HG03521 (cell line): ENCODE data around the gene FUT7.
A peak's percentile ranks its signal among the peaks of the same experiment; 100 is the strongest.

Experiments used
- ATAC-seq: cut with Tn5 transposase; IDR thresholded peaks from one replicate; pipeline ENCODE4 v1.9.1; 2021; ENCODE audit warnings: mild to moderate bottlenecking, moderate library complexity; ENCODE audit not compliant: unreplicated experiment

The FUT7 gene

GRCh38 chr9:137050570-137050969 is 18.7 kb upstream of the FUT7 start:
- no peak for ATAC-seq

DNA sequence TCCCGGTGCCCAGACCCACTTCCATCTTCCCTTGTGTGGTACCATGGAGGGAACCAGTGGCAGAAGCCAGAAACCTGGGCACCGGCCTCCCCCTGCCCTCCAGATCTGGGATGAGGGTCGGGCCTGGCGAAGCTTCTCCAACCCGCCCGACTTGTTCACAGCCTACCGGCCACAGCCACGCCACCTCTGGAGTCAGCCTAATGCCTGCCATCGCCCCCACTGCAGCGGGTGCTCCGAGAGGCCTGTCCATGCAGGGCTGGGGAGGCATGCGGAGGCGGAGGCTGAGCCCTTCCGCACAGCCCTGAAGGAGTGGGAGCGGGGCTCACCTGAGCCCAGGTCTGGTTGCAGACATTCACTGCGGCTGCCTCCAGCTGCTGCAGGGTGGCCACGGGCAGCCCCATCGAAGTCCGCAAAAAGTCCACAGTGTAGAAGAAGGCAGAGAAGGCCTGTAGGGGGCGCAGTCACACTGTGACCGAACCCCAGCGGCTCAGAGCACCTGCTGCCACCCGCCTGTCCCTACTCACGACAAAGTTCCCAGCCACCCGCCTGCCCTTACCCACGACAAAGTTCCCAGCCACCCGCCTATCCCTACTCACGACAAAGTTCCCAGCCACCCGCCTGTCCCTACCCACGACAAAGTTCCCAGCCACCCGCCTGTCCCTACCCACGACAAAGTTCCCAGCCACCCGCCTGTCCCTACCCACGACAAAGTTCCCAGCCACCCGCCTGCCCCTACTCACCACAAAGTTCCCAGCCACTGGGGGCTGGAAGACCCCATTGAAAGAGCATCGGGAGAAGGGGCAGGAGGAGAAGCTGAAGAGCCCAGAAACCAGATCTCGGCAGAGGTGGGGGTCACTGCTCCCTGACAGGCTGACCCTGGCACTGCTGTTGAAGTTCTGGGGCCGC is 17.9 kb upstream of the FUT7 start:
- ATAC-seq, result no peak

GRCh38 chr9:137048655-137049543 is 17.0 kb upstream of the FUT7 start:
- no peak for ATAC-seq

- ATAC-seq, result peak; percentile 55
Observed at GRCh38 chr9:137046088-137046787, 14.3 kb upstream of the FUT7 start, which contains the start of gene NPDC1. Gene NPDC1, minus strand, starts transcription at chr9:137046177. Its CDS starts 188 bp downstream, at chr9:137045989.

- ATAC-seq, result no peak
Observed at GRCh38 chr9:137045294-137046087, 13.6 kb upstream of the FUT7 start.

- no peak for ATAC-seq
Observed at GRCh38 chr9:137044502-137045177, 12.8 kb upstream of the FUT7 start.

GRCh38 chr9:137044037-137044436 is 12.1 kb upstream of the FUT7 start:
- no peak for ATAC-seq

- ATAC-seq, result no peak
Observed at GRCh38 chr9:137042751-137043727, 11.2 kb upstream of the FUT7 start.

- ATAC-seq, result no peak
Observed at GRCh38 chr9:137041124-137041523, 9.2 kb upstream of the FUT7 start.

DNA sequence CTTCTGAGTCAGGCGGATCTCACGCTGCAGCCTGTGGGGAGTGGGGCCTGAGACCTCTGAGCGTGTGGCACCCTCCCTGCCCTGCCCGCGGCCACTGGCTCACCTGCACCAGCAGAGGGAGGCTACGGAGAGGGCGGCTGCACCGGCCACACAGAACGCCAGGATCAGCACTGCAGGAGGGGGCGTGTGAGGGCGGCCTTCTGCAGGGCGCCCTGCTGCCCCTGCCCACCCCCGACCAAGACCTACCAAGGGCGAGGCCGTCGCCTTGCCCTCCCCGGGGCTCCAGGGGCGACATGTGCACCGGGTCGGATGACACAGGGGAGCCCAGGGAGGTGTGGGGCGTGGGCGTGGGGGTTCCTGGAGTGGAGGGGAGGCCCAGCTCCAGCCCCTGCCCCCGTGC is 8.7 kb upstream of the FUT7 start:
- no peak for ATAC-seq

- ATAC-seq, result no peak
Observed at GRCh38 chr9:137039611-137040366, 7.9 kb upstream of the FUT7 start.

GRCh38 chr9:137038916-137039315 is 7.0 kb upstream of the FUT7 start:
- ATAC-seq, result no peak

GRCh38 chr9:137037483-137037882 is 5.6 kb upstream of the FUT7 start:
- no peak for ATAC-seq

DNA sequence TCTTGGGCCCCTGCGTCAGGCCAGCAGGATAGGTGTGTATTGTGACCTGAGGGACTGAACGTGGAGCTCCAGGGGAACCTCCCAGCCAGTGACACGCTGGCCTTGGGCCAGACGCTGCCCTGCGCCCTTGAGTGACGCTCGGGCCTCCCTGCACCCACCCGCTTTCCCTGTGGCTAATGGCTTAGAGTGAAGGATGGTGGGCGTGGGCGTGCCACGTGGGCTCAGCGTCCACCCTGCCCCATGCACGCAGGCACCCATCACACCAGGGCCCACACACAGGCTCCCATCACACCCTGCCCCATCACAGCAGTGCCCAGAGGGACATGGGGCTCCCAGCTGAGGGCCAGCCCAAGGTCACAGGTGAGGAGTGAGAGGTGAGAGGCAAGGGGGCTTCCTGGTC is 5.1 kb upstream of the FUT7 start:
- ATAC-seq, result no peak

GRCh38 chr9:137035937-137036336 is 4.0 kb upstream of the FUT7 start:
- no peak for ATAC-seq

- no peak for ATAC-seq
Observed at GRCh38 chr9:137035507-137035834, 3.6 kb upstream of the FUT7 start.

- ATAC-seq, result no peak
Observed at GRCh38 chr9:137034709-137035506, 3.0 kb upstream of the FUT7 start.
